Thyroid gland (tissue), 4 donors: ENCODE results near the gene DHRS1. TPM values are rescaled to one million over a fixed set of nuclear protein-coding genes. Genes with fewer than 3 reads are reported as not detected.

Experiments used
- DNase-seq, 2 donors: peaks; one replicate each; pipeline ENCODE4 v3.0.0-alpha.2; 2019
- H3K27ac ChIP-seq, 3 donors: fragments of 200-600 bp; sonication (generic); 1 replicate in 2 of 3; 2 replicates in 1 of 3; pipeline ENCODE4 v1.5.1; 2016 to 2019; ENCODE audit warnings: mild to moderate bottlenecking in 1 of 3, moderate library complexity in 1 of 3
- H3K27me3 ChIP-seq: fragments of 200-600 bp; sonication (generic); one replicate; pipeline ENCODE4 v1.5.1; 2019
- H3K36me3 ChIP-seq, 2 donors: fragments of 200-600 bp; sonication (generic); one replicate each; pipeline ENCODE4 v1.5.1; 2016 to 2019
- H3K4me1 ChIP-seq, 2 donors: fragments of 200-600 bp; sonication (generic); one replicate each; pipeline ENCODE4 v1.5.1; 2017 to 2019
- H3K4me3 ChIP-seq, 3 donors: fragments of 200-600 bp; sonication (generic); replicated peaks in 1 of 3; 1 replicate in 2 of 3; 2 replicates in 1 of 3; pipeline ENCODE4 v1.5.1; 2016; ENCODE audit warnings: mild to moderate bottlenecking in 1 of 3
- H3K9me3 ChIP-seq: fragments of 200-600 bp; sonication (generic); one replicate; pipeline ENCODE4 v1.5.1; 2017
- POLR2A ChIP-seq, 2 donors: fragments of 450-650 bp; IDR thresholded peaks; one replicate each; pipeline ENCODE4 v1.6.1; 2017; ENCODE audit warnings: antibody characterized with exemption in 2 of 2, mild to moderate bottlenecking in 2 of 2, moderate library complexity in 1 of 2
- WGBS, 2 donors: methylation state at CpG; one replicate each; pipeline ENCODE4 v1.1.5; 2017; 5-methylcytosine and 5-hydroxymethylcytosine counted together
- intact Hi-C: fragments of 100-400 bp; cut with DNase I; formaldehyde crosslinking; loops from one replicate; pipeline ENCODE4 v1.15.1; 2023
- total RNA-seq, 4 donors: library from RNA; depleted of rRNA; stranded (reverse); fragments of >200 nt; gene quantifications; one replicate each; pipeline ENCODE4 v1.2.3, GENCODE V29; 2016
- TF ChIP-seq, protein P1 (sequence below), 6 experiments: fragments of 200-600 bp in 3 of 6; fragments of 450-650 bp in 3 of 6; sonication (generic) in 3 of 6; IDR thresholded peaks; one replicate each; pipeline ENCODE4 v1.5.1; 2016 to 2019; ENCODE audit warnings: antibody characterized with exemption in 6 of 6, mild to moderate bottlenecking in 2 of 6, inconsistent platforms in 1 of 6, moderate library complexity in 1 of 6

Gene DHRS1
- total RNA-seq: 10 to 100 TPM; 35.2 to 59.3 (median 38.3) TPM

DNA sequence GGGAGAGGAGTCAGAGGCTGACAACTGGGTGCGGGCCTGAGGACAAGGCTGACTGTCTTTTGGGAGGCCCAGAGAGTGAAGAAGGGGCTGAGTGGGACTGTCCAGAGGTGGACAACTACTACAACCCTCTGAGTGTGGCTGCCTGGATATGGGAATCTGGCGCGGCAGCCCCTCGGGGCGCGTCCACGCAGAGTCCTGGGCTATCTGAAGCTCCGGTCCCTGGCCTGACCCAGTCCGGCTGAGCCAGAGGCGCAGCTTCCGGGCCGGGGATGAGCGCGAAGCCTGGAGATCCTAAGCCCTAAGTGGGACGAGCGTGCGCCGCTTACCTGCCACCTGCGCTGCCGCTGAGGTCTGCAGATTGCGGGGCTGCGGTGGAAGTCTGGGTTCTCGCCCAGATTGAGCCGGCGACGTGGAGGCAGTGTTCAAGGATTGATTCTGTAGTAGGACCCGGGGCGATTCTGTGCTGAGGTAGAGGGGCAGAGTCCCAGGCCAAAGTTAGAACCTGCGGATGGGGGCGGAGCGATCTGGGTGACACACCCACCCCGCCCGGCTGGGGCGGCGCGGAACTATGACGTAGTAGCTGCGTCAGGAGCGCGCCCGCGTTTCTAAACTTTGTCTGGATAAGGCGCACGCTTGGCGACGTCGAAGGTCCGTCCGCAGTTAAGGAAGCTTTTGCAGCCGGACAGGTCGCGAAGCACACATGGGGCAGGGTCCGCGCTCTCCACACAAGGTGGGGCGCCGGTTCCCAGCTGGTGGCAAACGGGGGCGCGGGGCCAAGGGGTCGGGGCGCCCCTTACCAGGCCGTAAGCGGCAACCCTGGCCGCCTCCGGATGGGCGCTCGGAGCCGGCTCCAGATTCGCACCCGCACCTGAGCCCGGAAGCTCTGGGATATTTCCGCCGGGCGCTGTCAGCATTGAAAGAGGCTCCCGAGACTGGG lies at the start of gene DHRS1, which contains the start of gene NOP9:
Gene DHRS1 (minus strand): TSS at position 526 of the 937 bp plus-strand sequence. CDS start 674 bp downstream, outside the sequence.
Gene NOP9 (plus strand): TSS at position 596 of the 937 bp plus-strand sequence. CDS start 105 bp downstream, at position 701.
- Histone ChIP-seq H3K36me3 (peaks cover 24 to 30% of the 10 kb centered on the region in 2 donors), H3K27ac (peak within 1 kb of the TSS in 2 of 3 donors; percentile 31 to 54), H3K9me3 (no peaks in the 10 kb centered on the region), H3K4me1 (peaks cover 15 to 17% of the 10 kb centered on the region in 2 donors), H3K27me3 (no peaks in the 10 kb centered on the region), H3K4me3 (peak within 1 kb of the TSS; percentile 48 to 71 (median 68))
- WGBS, 2 donors: 2% methylated on average over 11 to 27 of the region's 75 CpGs
- DNase-seq: peak; percentile 89 to 90
- intact Hi-C loops: loop anchor here (2.0 kb wide), 1 partner anchor 57 kb away; the partner anchor contains the start of gene TINF2
- TF ChIP-seq POLR2A (IDR thresholded peaks at IDR 0.05): peak in 1 of 2 donors; percentile 71
- TF ChIP-seq, protein P1, sequence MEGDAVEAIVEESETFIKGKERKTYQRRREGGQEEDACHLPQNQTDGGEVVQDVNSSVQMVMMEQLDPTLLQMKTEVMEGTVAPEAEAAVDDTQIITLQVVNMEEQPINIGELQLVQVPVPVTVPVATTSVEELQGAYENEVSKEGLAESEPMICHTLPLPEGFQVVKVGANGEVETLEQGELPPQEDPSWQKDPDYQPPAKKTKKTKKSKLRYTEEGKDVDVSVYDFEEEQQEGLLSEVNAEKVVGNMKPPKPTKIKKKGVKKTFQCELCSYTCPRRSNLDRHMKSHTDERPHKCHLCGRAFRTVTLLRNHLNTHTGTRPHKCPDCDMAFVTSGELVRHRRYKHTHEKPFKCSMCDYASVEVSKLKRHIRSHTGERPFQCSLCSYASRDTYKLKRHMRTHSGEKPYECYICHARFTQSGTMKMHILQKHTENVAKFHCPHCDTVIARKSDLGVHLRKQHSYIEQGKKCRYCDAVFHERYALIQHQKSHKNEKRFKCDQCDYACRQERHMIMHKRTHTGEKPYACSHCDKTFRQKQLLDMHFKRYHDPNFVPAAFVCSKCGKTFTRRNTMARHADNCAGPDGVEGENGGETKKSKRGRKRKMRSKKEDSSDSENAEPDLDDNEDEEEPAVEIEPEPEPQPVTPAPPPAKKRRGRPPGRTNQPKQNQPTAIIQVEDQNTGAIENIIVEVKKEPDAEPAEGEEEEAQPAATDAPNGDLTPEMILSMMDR (IDR thresholded peaks at IDR 0.05): no peak

DNA sequence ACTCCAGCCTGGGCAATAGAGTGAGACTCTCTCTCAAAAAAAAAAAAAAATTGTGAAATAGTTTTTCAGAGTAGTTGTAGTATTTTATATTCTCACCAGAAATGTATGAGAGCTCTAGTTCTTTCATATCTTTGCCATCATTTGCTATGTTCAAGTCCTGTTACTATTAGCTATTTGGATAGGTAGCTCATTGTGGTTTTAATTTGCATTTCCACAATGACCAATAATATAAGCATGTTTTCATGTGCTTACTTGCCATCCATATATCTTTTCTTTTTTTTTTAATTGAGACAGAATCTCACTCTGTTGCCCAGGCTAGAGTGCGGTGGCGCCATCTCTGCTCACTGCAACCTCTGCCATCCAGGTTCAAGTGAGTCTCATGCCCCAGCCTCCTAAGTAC lies 48.6 kb upstream of the DHRS1 start:
- intact Hi-C loops: no loop called here
- TF ChIP-seq, protein P1 (IDR thresholded peaks at IDR 0.05): no peak
- TF ChIP-seq POLR2A (IDR thresholded peaks at IDR 0.05): no peak
- Histone ChIP-seq H3K36me3 (no peaks in the 10 kb centered on the region), H3K4me3 (no peak overlapping the region), H3K4me1 (peaks cover 9 to 20% of the 10 kb centered on the region in 2 donors), H3K27ac (no peak overlapping the region), H3K27me3 (no peaks in the 10 kb centered on the region), H3K9me3 (no peaks in the 10 kb centered on the region)
- WGBS, 2 donors: 95 to 100% methylated on average over 2 of the region's 2 CpGs
- no peak for DNase-seq

GRCh38 chr14:24347134-24347533 lies 47.6 kb upstream of the DHRS1 start:
- TF ChIP-seq, protein P1 (IDR thresholded peaks at IDR 0.05): no peak
- no peak for TF ChIP-seq POLR2A (IDR thresholded peaks at IDR 0.05)
- DNase-seq: no peak
- Histone ChIP-seq H3K36me3 (no peaks in the 10 kb centered on the region), H3K9me3 (no peaks in the 10 kb centered on the region), H3K27ac (no peak overlapping the region), H3K27me3 (no peaks in the 10 kb centered on the region), H3K4me1 (peaks cover 2 to 9% of the 10 kb centered on the region in 2 donors), H3K4me3 (no peak overlapping the region)
- intact Hi-C loops: no loop called here
- 71 to 83% methylated on average over 1 of the region's 1 CpG for WGBS, 2 donors

- Histone ChIP-seq H3K4me3 (no peak overlapping the region), H3K27ac (no peak overlapping the region), H3K27me3 (no peaks in the 10 kb centered on the region), H3K4me1 (peaks cover 0 to 9% of the 10 kb centered on the region in 2 donors), H3K36me3 (no peaks in the 10 kb centered on the region), H3K9me3 (no peaks in the 10 kb centered on the region)
- no peak for TF ChIP-seq POLR2A (IDR thresholded peaks at IDR 0.05)
- TF ChIP-seq, protein P1 (IDR thresholded peaks at IDR 0.05): no peak
- WGBS, 2 donors: 75 to 77% methylated on average over 7 of the region's 7 CpGs
- no peak for DNase-seq
- intact Hi-C loops: no loop called here
These were observed 44.4 kb upstream of the DHRS1 start for GRCh38 chr14:24343795-24344660.
